ENCODE results near the gene ZNF674.
"Not testable (repeated sequence)": the region's sequence is repeated elsewhere in the genome, so short reads cannot be mapped to it uniquely, and the experiment has no call there.

Gene ZNF674

DNA sequence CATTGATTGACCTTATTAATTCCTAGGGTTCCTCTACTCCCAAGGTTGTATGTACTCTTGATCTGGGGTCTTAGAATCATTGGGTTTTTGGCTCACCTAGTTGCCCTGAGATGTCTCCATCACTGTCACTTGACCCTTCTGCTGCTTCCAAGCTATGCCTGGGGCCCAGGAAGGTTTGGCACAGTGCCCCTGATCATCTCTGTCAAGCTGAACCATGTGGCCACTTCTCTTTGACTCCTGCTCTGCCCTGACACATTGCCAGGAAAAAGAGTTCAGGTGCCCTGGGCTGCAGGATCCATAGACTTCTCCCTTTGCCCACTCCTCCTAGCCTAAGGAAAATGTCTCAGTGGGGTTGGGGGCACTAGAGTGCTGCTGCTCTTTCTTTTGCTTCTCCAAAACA lies 24.4 kb upstream of the ZNF674 start:
- DNase-seq (ENCODE audit: low read depth, low spot score), result no peak

GRCh38 chrX:46567388-46567787 lies 22.2 kb upstream of the ZNF674 start:
- no peak for DNase-seq (ENCODE audit: low read depth, low spot score)

DNA sequence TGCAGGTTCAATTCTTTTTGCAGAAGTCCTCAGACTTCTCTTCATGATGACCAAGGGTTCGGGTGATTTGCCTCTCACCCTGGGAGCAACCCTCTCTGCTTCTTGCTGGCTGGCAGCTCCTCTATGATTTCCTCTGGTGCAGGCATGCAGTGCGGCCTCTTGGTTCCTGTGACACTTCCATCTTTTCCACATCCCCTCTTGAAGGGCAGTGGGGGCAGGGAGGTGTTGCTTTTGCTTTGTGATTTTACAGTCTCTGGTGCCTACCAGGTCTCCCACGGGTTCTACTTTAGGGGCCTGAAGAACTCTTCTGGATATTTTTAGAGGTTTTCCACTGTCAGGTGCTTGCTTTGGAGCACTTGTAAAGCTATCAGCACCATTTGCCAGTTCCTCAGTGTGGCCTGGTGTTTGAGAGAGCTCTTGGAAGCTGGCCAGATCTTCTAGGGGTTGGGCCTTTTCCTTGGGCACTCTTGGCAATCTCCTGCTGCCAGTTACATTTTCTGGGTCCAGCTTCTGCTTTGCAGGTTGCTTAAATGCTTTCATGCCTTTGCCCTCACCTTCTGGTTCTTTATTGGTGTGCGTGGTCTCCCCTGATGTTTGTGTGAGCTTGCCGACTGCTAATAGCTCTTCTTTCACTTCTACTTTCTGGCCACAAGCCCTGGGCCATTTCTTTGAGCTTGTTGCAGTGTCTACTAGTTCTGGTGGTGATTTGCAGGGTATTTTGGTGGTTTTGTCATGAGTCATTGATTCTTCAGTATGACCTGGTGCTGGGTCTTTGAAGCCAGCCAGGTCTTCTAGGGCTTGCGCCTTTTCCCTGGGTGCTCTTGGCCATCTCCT lies 16.8 kb upstream of the ZNF674 start:
- DNase-seq (ENCODE audit: low read depth, low spot score), result no peak

GRCh38 chrX:46559062-46559461 lies 13.8 kb upstream of the ZNF674 start:
- DNase-seq (ENCODE audit: low read depth, low spot score), result no peak

DNA sequence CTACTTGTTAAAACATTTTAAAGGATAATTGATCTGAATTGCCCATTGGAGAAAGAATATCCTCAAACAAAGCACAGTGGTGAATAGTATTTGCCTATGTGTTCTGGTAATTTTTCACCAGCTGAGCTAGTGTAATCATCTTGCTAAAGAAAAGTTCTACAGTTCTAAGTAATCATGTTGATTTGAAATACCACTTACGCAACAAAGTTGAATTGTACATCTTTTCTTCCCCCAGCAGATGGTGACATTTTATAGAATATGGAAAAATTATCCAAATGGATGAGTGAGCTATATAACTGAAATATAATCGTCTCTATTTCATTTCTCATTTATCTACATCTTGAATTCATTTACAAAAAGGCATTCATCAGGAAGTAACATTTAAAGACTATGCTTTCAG lies 9.7 kb upstream of the ZNF674 start:
- DNase-seq (ENCODE audit: low read depth, low spot score), result no peak

DNA sequence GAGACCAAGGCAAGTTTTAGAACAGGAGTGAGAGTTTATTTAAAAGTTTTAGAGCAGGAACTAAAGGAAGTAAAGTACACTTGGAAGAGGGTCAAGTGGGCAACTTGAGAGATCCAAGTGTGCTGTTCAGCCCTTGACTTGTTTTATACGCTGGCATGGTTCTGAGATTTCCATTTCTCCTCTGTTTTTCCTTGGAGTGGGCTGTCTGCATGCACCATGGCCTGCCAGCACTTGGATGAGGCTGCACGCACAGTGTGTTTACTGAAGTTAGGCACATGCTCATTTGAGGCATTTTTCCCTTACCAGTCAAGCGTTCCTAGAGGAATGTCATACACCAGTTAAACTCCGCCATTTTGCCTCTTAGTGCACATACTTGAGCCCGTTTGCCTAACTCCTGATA lies 8.7 kb upstream of the ZNF674 start:
- DNase-seq (ENCODE audit: low read depth, low spot score), result no peak

GRCh38 chrX:46551494-46552128 lies 6.4 kb upstream of the ZNF674 start:
- DNase-seq (ENCODE audit: low read depth, low spot score), result no peak

DNA sequence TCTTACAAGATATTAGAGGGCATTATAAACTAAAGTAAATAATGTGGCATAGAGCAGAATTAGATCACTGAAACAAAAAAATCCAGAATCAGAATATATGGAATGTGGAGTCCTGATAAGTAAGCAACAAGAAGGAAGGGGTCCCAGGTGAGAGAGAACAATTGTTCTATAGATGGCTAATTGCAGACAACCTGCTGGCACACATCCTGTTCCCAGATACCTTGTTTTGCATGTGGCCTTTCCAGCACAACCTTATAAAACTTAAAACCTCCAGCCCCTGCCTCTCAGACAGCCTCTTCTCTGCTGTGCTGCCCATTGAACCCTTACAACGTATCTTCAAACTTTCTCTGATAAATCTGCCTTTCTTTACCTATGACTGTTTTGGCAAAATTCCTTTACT lies 4.7 kb upstream of the ZNF674 start:
- no peak for DNase-seq (ENCODE audit: low read depth, low spot score)

GRCh38 chrX:46547857-46548256 lies 2.6 kb upstream of the ZNF674 start:
- no peak for DNase-seq (ENCODE audit: low read depth, low spot score)

DNA sequence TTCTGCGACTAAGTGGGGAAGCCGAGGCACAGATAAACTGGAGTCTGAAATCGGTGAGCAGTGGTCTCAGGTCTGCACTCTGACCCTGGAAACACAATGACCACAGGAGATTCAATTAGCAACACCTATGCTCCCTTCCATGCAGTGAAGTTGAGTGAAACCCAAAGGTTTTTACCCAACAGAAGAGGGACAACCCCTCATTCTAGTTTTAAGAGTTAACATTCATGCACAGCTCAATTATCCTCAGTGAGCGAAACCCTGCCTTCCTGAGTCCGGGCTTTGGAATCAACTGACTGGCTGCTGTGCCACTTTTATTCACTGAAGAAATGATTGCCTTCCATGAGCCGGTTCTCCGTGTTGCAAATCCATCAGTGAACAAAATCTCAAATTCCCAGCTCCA lies 694 bp downstream of the ZNF674 start:
- DNase-seq (ENCODE audit: low read depth, low spot score), result not testable (repeated sequence)

GRCh38 chrX:46543441-46543840 lies 1.8 kb downstream of the ZNF674 start:
- no peak for DNase-seq (ENCODE audit: low read depth, low spot score)

- no peak for DNase-seq (ENCODE audit: low read depth, low spot score)
These were observed 13.8 kb downstream of the ZNF674 start for GRCh38 chrX:46531442-46531841.

DNA sequence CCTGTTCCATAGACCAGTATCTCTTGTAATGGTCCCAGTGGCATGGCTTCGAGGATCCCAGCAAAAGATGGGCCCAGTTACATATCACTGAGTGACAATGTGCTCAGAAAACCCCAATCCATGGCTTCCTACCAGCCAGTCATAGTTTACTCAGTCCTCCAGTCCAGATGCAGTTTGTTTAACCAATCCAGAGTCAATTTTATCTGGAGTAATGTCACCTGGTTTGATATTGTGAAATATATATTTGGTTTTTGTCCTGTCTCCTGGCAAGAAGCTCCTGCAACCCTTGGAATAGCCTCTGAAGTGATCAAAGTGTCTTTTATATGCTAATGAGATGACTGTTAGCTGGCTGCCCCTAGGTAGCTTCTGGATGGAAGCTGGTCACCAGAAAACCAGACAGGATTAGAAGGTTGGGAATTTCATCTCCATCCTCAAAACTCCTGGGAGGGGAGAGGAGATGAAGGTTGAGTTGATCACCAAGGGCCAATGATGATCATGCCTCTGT lies 14.8 kb downstream of the ZNF674 start:
- not testable (repeated sequence) for DNase-seq (ENCODE audit: low read depth, low spot score)

DNA sequence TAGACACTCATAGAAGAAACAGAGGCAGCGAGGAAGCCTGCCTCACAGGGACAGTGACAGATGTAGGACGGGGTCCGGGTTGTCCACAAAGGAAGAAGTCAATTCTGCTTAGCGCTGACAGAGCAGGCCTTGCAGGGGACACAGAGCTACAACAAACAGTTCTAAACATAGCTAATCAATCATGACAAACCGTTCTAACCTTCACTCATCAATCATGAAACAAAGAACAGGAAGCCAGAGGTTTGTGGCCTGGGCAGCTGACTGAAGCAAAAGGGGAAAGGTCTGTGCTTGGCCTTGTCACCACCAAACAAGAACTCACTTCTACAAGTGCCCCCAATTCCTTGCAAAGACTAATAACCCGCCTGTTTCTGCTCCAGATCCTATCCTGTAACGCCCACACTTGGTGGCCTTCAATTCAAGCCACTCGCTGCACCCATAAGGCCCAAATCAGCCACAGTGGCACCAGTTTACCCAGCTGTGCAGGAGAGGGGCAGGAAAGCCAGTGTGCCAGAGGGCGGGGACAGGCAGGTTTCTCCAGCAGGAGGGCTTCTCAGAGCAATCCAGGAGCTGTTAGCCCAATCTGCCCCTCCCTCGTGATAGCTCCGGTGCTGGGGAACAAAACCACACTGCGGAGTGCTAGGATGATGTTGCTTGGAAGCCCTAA lies 15.3 kb downstream of the ZNF674 start:
- DNase-seq (ENCODE audit: low read depth, low spot score), result not testable (repeated sequence)

GRCh38 chrX:46528640-46529039 lies 16.6 kb downstream of the ZNF674 start:
- DNase-seq (ENCODE audit: low read depth, low spot score), result not testable (repeated sequence)

GRCh38 chrX:46506076-46506475 lies 39.1 kb downstream of the ZNF674 start:
- DNase-seq (ENCODE audit: low read depth, low spot score), result no peak

DNA sequence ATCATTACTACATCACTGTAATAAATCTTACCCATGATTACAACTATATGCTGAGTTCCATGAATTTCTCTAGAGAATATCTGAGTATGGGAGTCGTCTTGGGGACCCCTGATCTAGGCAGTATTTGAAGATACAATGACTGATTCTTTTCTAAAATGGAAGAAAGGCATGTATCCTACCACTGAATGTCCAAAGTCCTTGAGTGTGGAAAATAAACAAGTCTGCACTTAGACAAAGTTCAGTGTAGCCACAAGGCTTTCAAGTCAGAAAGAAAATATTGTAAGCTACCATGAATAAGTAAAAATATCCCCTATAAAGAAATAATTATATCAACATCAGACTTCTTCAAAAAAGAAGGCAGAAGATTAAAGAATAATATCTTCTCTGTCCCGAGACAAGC lies 42.4 kb downstream of the ZNF674 start:
- DNase-seq (ENCODE audit: low read depth, low spot score), result no peak

DNA sequence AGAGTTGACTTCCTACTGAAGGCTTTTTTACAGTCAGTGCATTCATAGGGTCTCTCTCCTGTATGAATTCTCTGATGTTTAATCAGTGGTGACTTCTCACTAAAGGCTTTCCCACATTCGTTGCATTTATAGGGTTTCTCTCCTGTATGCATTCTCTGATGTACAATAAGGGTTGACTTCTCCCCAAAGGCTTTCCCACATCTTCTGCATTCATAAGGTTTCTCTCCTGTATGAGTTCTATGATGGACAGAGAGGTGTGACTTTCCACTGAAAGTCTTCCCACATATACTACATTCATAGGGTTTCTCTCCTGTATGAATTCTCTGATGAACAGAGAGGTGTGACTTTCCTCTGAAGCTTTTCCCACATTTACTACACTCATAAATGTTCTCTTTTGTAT lies 45.2 kb downstream of the ZNF674 start:
- DNase-seq (ENCODE audit: low read depth, low spot score), result no peak

DNA sequence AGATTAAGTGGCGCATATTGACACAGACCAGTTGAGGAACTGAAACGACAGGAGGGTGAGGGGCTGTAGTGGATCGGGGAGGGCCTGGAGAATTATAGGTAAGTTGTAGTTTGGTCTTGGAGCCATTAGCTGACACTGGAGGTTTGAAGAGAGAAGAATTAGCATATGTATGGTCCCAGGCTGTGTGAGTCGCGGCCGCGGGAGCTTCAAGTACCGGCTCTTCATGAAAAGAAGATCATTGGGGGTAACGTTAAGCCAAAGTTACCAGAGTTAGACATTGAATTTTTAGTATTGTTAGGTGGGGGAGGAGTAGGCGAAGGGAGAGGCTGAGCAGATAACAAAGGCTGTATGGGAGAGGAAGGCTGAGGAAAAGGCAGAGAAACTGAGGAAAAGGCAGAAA lies 56.5 kb downstream of the ZNF674 start:
- no peak for DNase-seq (ENCODE audit: low read depth, low spot score)

- DNase-seq (ENCODE audit: low read depth, low spot score), result no peak
These were observed 59.3 kb downstream of the ZNF674 start for GRCh38 chrX:46485897-46486296.

DNA sequence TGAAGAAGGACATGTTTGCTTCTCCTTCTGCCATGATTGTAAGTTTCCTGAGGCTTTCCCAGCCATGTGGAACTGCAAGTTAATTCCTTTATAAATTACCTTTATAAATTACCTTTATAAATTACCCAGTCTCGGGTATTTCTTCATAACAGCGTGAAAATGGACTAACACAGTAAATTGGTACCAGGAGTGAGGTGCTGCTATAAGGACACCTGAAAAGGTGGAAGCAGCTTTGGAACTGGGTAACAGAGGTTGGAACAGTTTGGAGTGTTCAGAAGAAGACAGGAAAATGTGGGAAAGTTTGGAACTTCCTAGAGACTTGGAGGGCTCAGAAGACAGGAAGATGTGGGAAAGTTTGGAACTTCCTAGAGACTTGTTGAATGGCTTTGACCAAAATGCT lies 66.6 kb downstream of the ZNF674 start:
- DNase-seq (ENCODE audit: low read depth, low spot score), result not testable (repeated sequence)

DNA sequence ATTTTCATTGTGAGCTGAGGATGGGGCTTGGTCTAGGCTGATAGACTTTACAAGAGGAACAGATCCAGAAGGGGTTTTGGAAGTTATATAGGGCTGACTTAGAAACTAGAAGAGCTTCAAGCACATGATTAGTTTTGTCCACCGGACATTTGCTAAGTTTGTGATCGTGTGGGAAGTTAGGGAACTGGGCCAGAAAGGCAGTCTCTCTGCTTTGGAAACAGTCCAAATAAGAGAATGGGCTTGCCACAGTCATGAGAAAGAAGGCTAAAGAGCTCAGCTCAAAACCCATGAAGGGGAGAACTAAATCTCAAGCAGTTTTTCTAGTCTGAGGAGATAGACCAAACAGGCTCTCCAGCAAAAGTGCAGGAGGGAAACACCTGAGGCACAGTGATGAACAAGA lies 67.8 kb downstream of the ZNF674 start:
- no peak for DNase-seq (ENCODE audit: low read depth, low spot score)

GRCh38 chrX:46465203-46465602 lies 80.0 kb downstream of the ZNF674 start:
- DNase-seq (ENCODE audit: low read depth, low spot score), result no peak
